H1 (cell line): ENCODE measurements around the gene OR51B6. TPM values are rescaled to one million over a fixed set of nuclear protein-coding genes. Genes with fewer than 3 reads are reported as not detected.

Experiments
- CHD1 ChIP-seq: IDR thresholded peaks from 2 replicates; pipeline ENCODE4 v1.6.1; 2012; ENCODE audit warnings: low read depth, low read length, improper control_type of control experiment
- RBBP5 ChIP-seq: IDR thresholded peaks from 2 replicates; pipeline ENCODE4 v1.7.1; 2012; ENCODE audit warnings: low read depth, mild to moderate bottlenecking, inconsistent platforms, low read length, moderate library complexity, borderline replicate concordance
- polyA plus RNA-seq, 7 experiments: library from polyadenylated mRNA; depleted of rRNA in 3 of 7; stranded (reverse) in 5 of 7; unstranded in 2 of 7; fragments of >200 nt in 5 of 7; fragments of 200-250 nt in 2 of 7; gene quantifications; 1 replicate in 5 of 7; 2 replicates in 1 of 7; 4 replicates in 1 of 7; pipeline versions ENCODE4 v1.2.1 to v1.2.3, GENCODE V29; 2011 to 2013; ENCODE audit warnings: missing spikeins in 2 of 7, mixed read lengths in 2 of 7
- total RNA-seq: library from RNA; stranded (reverse); fragmentation: NEBNext Ultra II Directional; extraction: Animal tissue kit (Norgen Biotek cat#: 25700); gene quantifications from 2 replicates; pipeline ENCODE4 v1.2.1, GENCODE V29; 2021

The OR51B6 gene
- total and polyA plus RNA-seq, 2 of the 8 experiments (the other 6 are each of a cell fraction or from before 2014, with no cell fraction given) = not detected

GRCh38 chr11:5303626-5304025 is 47.7 kb upstream of the OR51B6 start (continued):
- TF ChIP-seq RBBP5 = no peak
- TF ChIP-seq CHD1 = no peak
